ENCODE data around the gene CCDC92. TPM values are rescaled to one million over a fixed set of nuclear protein-coding genes. Genes with fewer than 3 reads are reported as not detected.

Gene CCDC92
- total RNA-seq, 1 donor from 2014 or later: 38.9 TPM

DNA sequence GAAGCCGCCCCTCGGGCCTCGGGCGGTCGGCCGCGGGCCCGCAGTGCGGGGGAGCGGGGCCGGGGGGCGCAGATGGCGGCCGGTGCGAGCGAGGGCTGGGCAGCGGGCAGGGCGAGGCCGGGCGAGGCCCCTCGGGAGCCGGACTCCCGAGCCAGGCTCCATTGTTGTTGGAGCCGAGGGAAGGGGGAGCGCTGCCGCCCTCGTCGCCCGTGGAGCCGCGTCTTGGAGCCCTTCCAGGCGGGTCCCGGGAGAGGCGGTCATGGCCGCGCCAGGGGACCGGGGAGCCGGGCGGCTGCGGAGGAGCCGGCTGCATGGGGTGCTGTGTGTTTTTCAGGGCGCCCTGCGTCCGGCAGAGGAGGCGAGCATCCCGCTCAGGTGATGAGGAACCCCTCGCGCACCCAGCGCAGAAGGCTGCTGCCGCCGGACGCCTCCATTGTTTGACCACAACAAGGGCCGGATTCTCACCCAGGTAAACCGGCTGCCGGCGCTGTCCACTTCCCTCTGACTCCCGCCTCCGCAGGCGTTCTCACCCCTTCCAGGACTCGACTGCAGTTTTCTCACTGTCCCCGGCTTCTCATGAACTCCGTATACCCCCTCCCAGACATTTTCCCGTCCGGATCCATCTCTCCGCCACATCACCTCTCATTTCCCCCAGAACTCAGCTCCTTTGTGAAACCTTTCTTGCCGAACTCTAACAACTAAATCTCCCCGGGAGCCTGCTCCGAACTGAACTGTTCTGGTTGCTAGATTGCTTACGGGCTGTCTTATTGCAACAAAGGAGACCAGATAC lies 1.1 kb upstream of the CCDC92 start:
- H3K36me3 Mint-ChIP-seq (ENCODE audit: low read depth, unreplicated experiment): peaks cover 7% of the 10 kb centered on the region
- Histone ChIP-seq H3K27ac (ENCODE audit: low read depth, low read length) (peak overlapping the region; percentile 29), H3K4me3 (ENCODE audit: insufficient read depth, low read depth, low read length) (peak overlapping the region; percentile 79), H3K4me1 (ENCODE audit: insufficient read depth, low read length) (peaks cover 20% of the 10 kb centered on the region), H2AFZ (ENCODE audit: low read depth, low read length) (peak overlapping the region; percentile 74), H3K4me2 (ENCODE audit: low read length) (peak overlapping the region; percentile 91), H3K27me3 (ENCODE audit: insufficient read depth, low read length) (no peaks in the 10 kb centered on the region), H3K79me2 (ENCODE audit: insufficient read depth, low read length) (peaks cover 56% of the 10 kb centered on the region), H3K9ac (ENCODE audit: low read length) (peak overlapping the region; percentile 85), H3K36me3 (ENCODE audit: insufficient read depth, low read length) (no peaks in the 10 kb centered on the region), H4K20me1 (ENCODE audit: insufficient read depth, low read length) (peaks cover 30% of the 10 kb centered on the region), H3K9me3 (ENCODE audit: insufficient read depth, low read depth, low read length) (no peaks in the 10 kb centered on the region)
- FAIRE-seq (no peak), DNase-seq (ENCODE audit: low read depth) (no peak)
- H3K9me3 Mint-ChIP-seq (ENCODE audit: unreplicated experiment): no peaks in the 10 kb centered on the region
- H3K27ac Mint-ChIP-seq (ENCODE audit: unreplicated experiment): peak overlapping the region; percentile 48
- peak overlapping the region; percentile 99 for H3K4me3 Mint-ChIP-seq (ENCODE audit: unreplicated experiment)
- H3K27me3 Mint-ChIP-seq (ENCODE audit: low read depth, unreplicated experiment): peaks cover 4% of the 10 kb centered on the region
- TF ChIP-seq, protein P1, sequence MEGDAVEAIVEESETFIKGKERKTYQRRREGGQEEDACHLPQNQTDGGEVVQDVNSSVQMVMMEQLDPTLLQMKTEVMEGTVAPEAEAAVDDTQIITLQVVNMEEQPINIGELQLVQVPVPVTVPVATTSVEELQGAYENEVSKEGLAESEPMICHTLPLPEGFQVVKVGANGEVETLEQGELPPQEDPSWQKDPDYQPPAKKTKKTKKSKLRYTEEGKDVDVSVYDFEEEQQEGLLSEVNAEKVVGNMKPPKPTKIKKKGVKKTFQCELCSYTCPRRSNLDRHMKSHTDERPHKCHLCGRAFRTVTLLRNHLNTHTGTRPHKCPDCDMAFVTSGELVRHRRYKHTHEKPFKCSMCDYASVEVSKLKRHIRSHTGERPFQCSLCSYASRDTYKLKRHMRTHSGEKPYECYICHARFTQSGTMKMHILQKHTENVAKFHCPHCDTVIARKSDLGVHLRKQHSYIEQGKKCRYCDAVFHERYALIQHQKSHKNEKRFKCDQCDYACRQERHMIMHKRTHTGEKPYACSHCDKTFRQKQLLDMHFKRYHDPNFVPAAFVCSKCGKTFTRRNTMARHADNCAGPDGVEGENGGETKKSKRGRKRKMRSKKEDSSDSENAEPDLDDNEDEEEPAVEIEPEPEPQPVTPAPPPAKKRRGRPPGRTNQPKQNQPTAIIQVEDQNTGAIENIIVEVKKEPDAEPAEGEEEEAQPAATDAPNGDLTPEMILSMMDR (IDR thresholded peaks at IDR 0.05; ENCODE audit: insufficient read depth, low read depth, low read length): no peak
- peaks cover 12% of the 10 kb centered on the region for H3K4me1 Mint-ChIP-seq (ENCODE audit: low read depth, unreplicated experiment)

DNA sequence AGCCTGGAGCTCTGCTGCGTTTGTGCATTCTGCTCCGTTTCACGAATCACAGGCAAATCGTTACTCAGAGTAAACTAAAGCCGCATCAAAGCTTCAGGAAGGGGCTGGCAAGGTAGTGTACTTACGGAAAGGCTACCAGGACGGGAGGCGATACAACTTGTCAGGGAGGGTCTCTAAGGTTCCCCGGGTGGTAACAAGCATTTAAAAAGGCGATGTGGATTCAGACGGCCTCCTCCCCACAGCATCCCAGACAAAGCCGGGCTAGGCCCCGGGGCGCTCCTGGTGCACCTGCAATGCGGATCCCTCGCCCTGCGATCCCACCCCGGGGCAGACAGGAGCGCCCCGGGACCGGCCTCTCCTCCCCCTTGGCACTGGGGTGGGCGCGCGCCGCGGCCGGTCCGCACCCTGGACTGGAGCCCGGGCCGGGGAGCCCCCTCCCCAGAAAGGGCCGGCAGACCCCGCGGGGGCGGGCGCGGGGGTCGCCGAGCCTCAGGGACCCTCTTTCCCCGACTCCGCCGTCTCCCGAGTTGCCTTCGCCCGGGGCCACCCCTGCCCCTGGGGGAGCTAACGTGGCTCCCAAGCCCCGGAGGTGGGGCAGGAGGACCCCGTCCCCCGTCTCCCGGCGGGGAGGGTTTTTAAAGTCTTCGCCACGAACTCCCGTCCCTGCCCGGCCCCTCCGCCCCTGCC lies 718 bp downstream of the CCDC92 start:
- Histone ChIP-seq H2AFZ (ENCODE audit: low read depth, low read length) (peak overlapping the region; percentile 71), H3K4me1 (ENCODE audit: insufficient read depth, low read length) (peaks cover 28% of the 10 kb centered on the region), H4K20me1 (ENCODE audit: insufficient read depth, low read length) (peaks cover 48% of the 10 kb centered on the region), H3K4me2 (ENCODE audit: low read length) (peak overlapping the region; percentile 94), H3K27me3 (ENCODE audit: insufficient read depth, low read length) (no peaks in the 10 kb centered on the region), H3K27ac (ENCODE audit: low read depth, low read length) (peak overlapping the region; percentile 55), H3K9me3 (ENCODE audit: insufficient read depth, low read depth, low read length) (no peaks in the 10 kb centered on the region), H3K36me3 (ENCODE audit: insufficient read depth, low read length) (no peaks in the 10 kb centered on the region), H3K4me3 (ENCODE audit: insufficient read depth, low read depth, low read length) (peak overlapping the region; percentile 80), H3K79me2 (ENCODE audit: insufficient read depth, low read length) (peaks cover 73% of the 10 kb centered on the region), H3K9ac (ENCODE audit: low read length) (peak overlapping the region; percentile 86)
- Mint-ChIP-seq H3K27me3 (ENCODE audit: low read depth, unreplicated experiment) (peaks cover 4% of the 10 kb centered on the region), H3K9me3 (ENCODE audit: unreplicated experiment) (no peaks in the 10 kb centered on the region), H3K4me1 (ENCODE audit: low read depth, unreplicated experiment) (peaks cover 23% of the 10 kb centered on the region), H3K36me3 (ENCODE audit: low read depth, unreplicated experiment) (peaks cover 17% of the 10 kb centered on the region), H3K27ac (ENCODE audit: unreplicated experiment) (peak overlapping the region; percentile 96), H3K4me3 (ENCODE audit: unreplicated experiment) (peak overlapping the region; percentile 99)
- FAIRE-seq (no peak), DNase-seq (ENCODE audit: low read depth) (peak; percentile 46)
- TF ChIP-seq EZH2 (IDR thresholded peaks at IDR 0.05; ENCODE audit: insufficient read depth, low read length): no peak
- TF ChIP-seq, protein P1 (IDR thresholded peaks at IDR 0.05; ENCODE audit: insufficient read depth, low read depth, low read length): no peak

Data from astrocyte (in vitro differentiated cells and primary cell).